IMR-90 (cell line): Measurements from ENCODE around the gene FCHSD2. TPM values are rescaled to one million over a fixed set of nuclear protein-coding genes. Genes with fewer than 3 reads are reported as not detected.

Experiments
- ATAC-seq: fragments of 200-7000 bp; cut with Tn5 transposase; 2 replicates; pipeline ENCODE4 v1.9.1; 2020; ENCODE audit warnings: low read depth, mild to moderate bottlenecking, moderate library complexity
- BruUV-seq: library from RNA; stranded (reverse); fragments of 400-500 nt; replicated peaks from 2 replicates; lab custom pipeline; 2021; lab: Mats Ljungman, UMichigan
- CTCF ChIA-PET: fragments of 300-600 bp; formaldehyde crosslinking; extraction: SDS; loops from one replicate; lab custom pipeline; 2021; ENCODE audit warnings: antibody characterized with exemption; lab: Yijun Ruan, JAX
- POLR2A ChIA-PET: fragments of 300-600 bp; sonication (Branson Sonifier 250); formaldehyde crosslinking; loops from one replicate; lab custom pipeline; 2022; ENCODE audit warnings: antibody characterized with exemption; ENCODE audit not compliant: unreplicated experiment; lab: Charles Lee
- DNase-seq: peaks from one replicate; pipeline ENCODE4 v3.0.0; 2013
- H2AFZ ChIP-seq: replicated peaks from 2 replicates; pipeline ENCODE3; 2013; ENCODE audit warnings: low read length, mild to moderate bottlenecking; ENCODE audit not compliant: poor library complexity
- H2AK5ac ChIP-seq: 2 replicates; pipeline ENCODE4 v1.6.1; 2013; ENCODE audit warnings: low read depth, low read length, inconsistent platforms
- H2AK9ac ChIP-seq: replicated peaks from 2 replicates; pipeline ENCODE3; 2013; ENCODE audit warnings: mild to moderate bottlenecking, low read depth, low read length, moderate library complexity; ENCODE audit not compliant: poor library complexity
- H2BK120ac ChIP-seq: 2 replicates; pipeline ENCODE4 v1.6.1; 2013; ENCODE audit warnings: low read depth, low read length, inconsistent platforms
- H2BK15ac ChIP-seq: 3 replicates; pipeline ENCODE4 v1.6.1; 2013; ENCODE audit warnings: low read depth, low read length, inconsistent platforms
- H2BK20ac ChIP-seq: 2 replicates; pipeline ENCODE4 v1.6.1; 2013; ENCODE audit warnings: low read depth, mild to moderate bottlenecking, inconsistent platforms, low read length, moderate library complexity
- H2BK5ac ChIP-seq: 2 replicates; pipeline ENCODE4 v1.6.1; 2013; ENCODE audit warnings: mild to moderate bottlenecking, low read depth, low read length, inconsistent platforms; ENCODE audit not compliant: poor library complexity, severe bottlenecking
- H3K14ac ChIP-seq: replicated peaks from 2 replicates; pipeline ENCODE4 v1.6.1; 2013; ENCODE audit warnings: low read depth, low read length, inconsistent platforms
- H3K18ac ChIP-seq: 2 replicates; pipeline ENCODE4 v1.6.1; 2013; ENCODE audit warnings: low read depth, low read length, control low read depth
- H3K23ac ChIP-seq: 2 replicates; pipeline ENCODE4 v1.6.1; 2013; ENCODE audit warnings: low read depth, low read length, inconsistent platforms
- H3K27ac ChIP-seq: 2 replicates; pipeline ENCODE4 v1.5.1; 2013; ENCODE audit warnings: mild to moderate bottlenecking, control low read depth, low read length; ENCODE audit not compliant: insufficient read depth
- H3K27me3 ChIP-seq: 2 replicates; pipeline ENCODE4 v1.6.1; 2013; ENCODE audit warnings: low read length; ENCODE audit not compliant: control insufficient read depth, insufficient read depth
- H3K36me3 ChIP-seq: 2 replicates; pipeline ENCODE4 v1.6.1; 2013; ENCODE audit warnings: low read length, mixed read lengths; ENCODE audit not compliant: control insufficient read depth, insufficient read depth
- H3K4ac ChIP-seq: 2 replicates; pipeline ENCODE4 v1.6.1; 2013; ENCODE audit warnings: low read depth, low read length, inconsistent platforms
- H3K4me1 ChIP-seq: 2 replicates; pipeline ENCODE4 v1.6.1; 2013; ENCODE audit warnings: low read length, mixed read lengths; ENCODE audit not compliant: control insufficient read depth, insufficient read depth
- H3K4me2 ChIP-seq: 2 replicates; pipeline ENCODE4 v1.6.1; 2013; ENCODE audit warnings: low read depth, mild to moderate bottlenecking, control low read depth, low read length, moderate library complexity
- H3K4me3 ChIP-seq: 2 replicates; pipeline ENCODE4 v1.5.1; 2013; ENCODE audit warnings: low read depth, mild to moderate bottlenecking, control low read depth, low read length, moderate library complexity; ENCODE audit not compliant: insufficient read depth
- H3K56ac ChIP-seq: 2 replicates; pipeline ENCODE4 v1.6.1; 2013; ENCODE audit warnings: low read length, inconsistent platforms; ENCODE audit not compliant: insufficient read depth; ENCODE audit errors: extremely low read depth
- H3K79me1 ChIP-seq, 2 experiments: 2 replicates each; pipeline ENCODE4 v1.6.1; 2013; ENCODE audit warnings: low read length in 2 of 2, inconsistent platforms in 1 of 2, low read depth in 1 of 2
- H3K9ac ChIP-seq: 2 replicates; pipeline ENCODE4 v1.6.1; 2013; ENCODE audit warnings: low read depth, low read length, control low read depth
- H3K9me1 ChIP-seq: 2 replicates; pipeline ENCODE4 v1.6.1; 2013; ENCODE audit warnings: low read length, inconsistent platforms; ENCODE audit not compliant: insufficient read depth
- H3K9me3 ChIP-seq: 2 replicates; pipeline ENCODE4 v1.6.1; 2013; ENCODE audit warnings: low read length; ENCODE audit not compliant: control insufficient read depth, insufficient read depth
- H4K20me1 ChIP-seq: 2 replicates; pipeline ENCODE4 v1.6.1; 2013; ENCODE audit warnings: low read length, inconsistent platforms; ENCODE audit not compliant: insufficient read depth
- H4K5ac ChIP-seq: 2 replicates; pipeline ENCODE4 v1.6.1; 2013; ENCODE audit warnings: mild to moderate bottlenecking, low read depth, low read length, control low read depth
- H4K8ac ChIP-seq, 2 experiments: 2 replicates each; pipeline ENCODE4 v1.6.1; 2013; ENCODE audit warnings: low read depth in 2 of 2, low read length in 2 of 2, control low read depth in 1 of 2, inconsistent platforms in 1 of 2
- H4K91ac ChIP-seq: 2 replicates; pipeline ENCODE4 v1.6.1; 2013; ENCODE audit warnings: low read depth, low read length, inconsistent platforms; ENCODE audit not compliant: insufficient read depth
- BHLHE40 ChIP-seq: fragments of 150-350 bp; IDR thresholded peaks from 2 replicates; pipeline ENCODE4 v1.6.1; 2016; ENCODE audit warnings: mild to moderate bottlenecking, low read depth, low read length
- CEBPB ChIP-seq: IDR thresholded peaks from 2 replicates; pipeline ENCODE4 v1.6.1; 2012; ENCODE audit warnings: low read depth, low read length, improper control_type of control experiment
- ELK1 ChIP-seq: fragments of 150-350 bp; IDR thresholded peaks from 2 replicates; pipeline ENCODE4 v1.6.1; 2016; ENCODE audit warnings: low read depth, mild to moderate bottlenecking, low read length, moderate library complexity, borderline replicate concordance
- MAZ ChIP-seq: IDR thresholded peaks from 2 replicates; pipeline ENCODE4 v1.6.1; 2012; ENCODE audit warnings: low read depth, mild to moderate bottlenecking, low read length, improper control_type of control experiment, moderate library complexity, borderline replicate concordance
- POLR2A ChIP-seq: IDR thresholded peaks from 2 replicates; pipeline ENCODE4 v1.6.1; 2012; ENCODE audit warnings: mild to moderate bottlenecking, low read depth, low read length
- RAD21 ChIP-seq: IDR thresholded peaks from 2 replicates; pipeline ENCODE4 v1.6.1; 2012; ENCODE audit warnings: low read length, improper control_type of control experiment
- RCOR1 ChIP-seq: IDR thresholded peaks from 2 replicates; pipeline ENCODE4 v1.6.1; 2012; ENCODE audit warnings: mild to moderate bottlenecking, low read length, improper control_type of control experiment; ENCODE audit not compliant: insufficient replicate concordance
- SMC3 ChIP-seq: fragments of 150-350 bp; IDR thresholded peaks from 2 replicates; pipeline ENCODE4 v1.6.1; 2016; ENCODE audit warnings: low read depth, mild to moderate bottlenecking, antibody characterized with exemption, low read length, moderate library complexity
- WGBS, 2 experiments: methylation state at CpG; one replicate each; pipeline versions ENCODE4 v1.1.5 to v1.1.7; 2013; ENCODE audit warnings: missing lambda C conversion rate in 2 of 2; ENCODE audit not compliant: insufficient read length in 1 of 2; ENCODE audit errors: extremely low coverage in 2 of 2; 5-methylcytosine and 5-hydroxymethylcytosine counted together
- dilution Hi-C: fragments of 300-500 bp; cut with HindIII; formaldehyde crosslinking; loops from one replicate; pipeline ENCODE4 v1.14.3; 2018; ENCODE audit warnings: low sequenced_read_pairs; ENCODE audit not compliant: unreplicated experiment
- in situ Hi-C: fragments of 300-500 bp; cut with MboI; formaldehyde crosslinking; loops from 3 replicates; pipeline ENCODE4 v1.14.3; 2019; ENCODE audit warnings: low sequenced_read_pairs, inconsistent platforms, mixed read lengths
- intact Hi-C: fragments of 100-400 bp; cut with micrococcal nuclease; formaldehyde crosslinking; loops from 2 replicates; pipeline ENCODE4 v1.10.0; 2022
- polyA plus RNA-seq, 3 experiments: library from polyadenylated mRNA; depleted of rRNA; stranded (reverse); fragments of >200 nt; gene quantifications; 2 replicates each; pipeline ENCODE4 v1.2.3, GENCODE V29; 2012; ENCODE audit warnings: low replicate concordance in 1 of 3
- total RNA-seq: library from RNA; depleted of rRNA; stranded (reverse); fragments of >200 nt; gene quantifications from 2 replicates; pipeline ENCODE4 v1.2.3, GENCODE V29; 2012

The FCHSD2 gene
- total and polyA plus RNA-seq, 2 of the 4 experiments (the other 2 are of a cell fraction) = 5.9 to 18.7 TPM

- Histone ChIP-seq H3K56ac (no peak overlapping the region), H3K18ac (no peak overlapping the region), H2AK9ac (no peak overlapping the region), H4K91ac (no peak overlapping the region), H3K9me1 (peaks cover 3% of the 10 kb centered on the region), H2BK20ac (no peak overlapping the region), H3K4me3 (no peak overlapping the region), H3K36me3 (no peaks in the 10 kb centered on the region; the same call in 1 of the 2 replicates), H3K79me1 (peaks cover 0 to 6% of the 10 kb centered on the region in 2 experiments; a peak in 1 of 4 replicates), H3K14ac (no peak overlapping the region), H2AFZ (no peak overlapping the region), H2AK5ac (no peak overlapping the region), H3K23ac (no peak overlapping the region), H3K4ac (no peak overlapping the region), H3K9me3 (no peaks in the 10 kb centered on the region), H4K5ac (no peak overlapping the region), H3K27ac (no peak overlapping the region), H2BK120ac (no peak overlapping the region), H2BK5ac (no peak overlapping the region), H3K4me2 (no peak overlapping the region), H4K20me1 (no peaks in the 10 kb centered on the region), H4K8ac (no peak overlapping the region), H3K27me3 (no peaks in the 10 kb centered on the region), H3K9ac (no peak overlapping the region), H2BK15ac (no peak overlapping the region), H3K4me1 (peaks cover 4% of the 10 kb centered on the region; the same call in 1 of the 2 replicates)
- WGBS, 2 experiments = 90% methylated on average over 5 of the region's 13 CpGs; no CpG with 5 or more reads in 1 of the 2 experiments
- in situ Hi-C loops (loop anchor here (5.0 kb wide), 1 partner anchor 413 kb away; no protein-coding TSS in a partner anchor), intact Hi-C loops (no loop called here), dilution Hi-C loops (no loop called here)
- ATAC-seq (no peak), DNase-seq (no peak)
- no peak for TF ChIP-seq RAD21
- no peak for TF ChIP-seq SMC3
- TF ChIP-seq BHLHE40 = no peak
- no peak for TF ChIP-seq ELK1
- TF ChIP-seq POLR2A = no peak
- no peak for TF ChIP-seq MAZ
- no peak for TF ChIP-seq CEBPB
- TF ChIP-seq RCOR1 = no peak
- CTCF ChIA-PET = no interaction called here
- BruUV-seq = no TSS peak
- POLR2A ChIA-PET = no interaction called here
Observed at GRCh38 chr11:72829178-72829577, 312.9 kb downstream of the FCHSD2 start.
